Kasumi-1 (cell line): ENCODE data around the gene ATP8B1.
"Not testable (repeated sequence)": the region's sequence is repeated elsewhere in the genome, so short reads cannot be mapped to it uniquely, and the experiment has no call there.

Experiments
- DNase-seq, 2 experiments: peaks; one replicate each; lab custom pipeline; 2025; lab: John Stamatoyannopoulos, UW

ATP8B1 gene

DNA sequence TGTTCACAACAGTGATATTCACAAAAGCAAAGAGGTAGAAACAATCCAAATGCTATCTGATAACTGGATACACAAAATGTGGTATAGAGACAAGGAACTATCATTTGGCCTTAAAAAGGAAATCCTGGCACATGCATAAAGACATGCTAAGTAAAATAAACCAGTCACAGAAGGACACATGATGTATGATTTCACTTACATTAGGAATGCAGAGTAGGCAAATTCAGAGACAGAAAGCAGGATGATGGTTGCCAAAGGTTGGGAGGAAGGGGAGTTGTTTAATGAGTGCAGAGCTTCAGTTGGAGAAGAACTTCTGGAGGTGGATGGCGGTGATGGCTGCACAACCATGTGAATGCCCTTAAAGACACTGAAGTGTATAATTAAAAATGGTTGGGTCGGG, 38.1 kb downstream of the ATP8B1 start:
- DNase-seq = no peak

DNA sequence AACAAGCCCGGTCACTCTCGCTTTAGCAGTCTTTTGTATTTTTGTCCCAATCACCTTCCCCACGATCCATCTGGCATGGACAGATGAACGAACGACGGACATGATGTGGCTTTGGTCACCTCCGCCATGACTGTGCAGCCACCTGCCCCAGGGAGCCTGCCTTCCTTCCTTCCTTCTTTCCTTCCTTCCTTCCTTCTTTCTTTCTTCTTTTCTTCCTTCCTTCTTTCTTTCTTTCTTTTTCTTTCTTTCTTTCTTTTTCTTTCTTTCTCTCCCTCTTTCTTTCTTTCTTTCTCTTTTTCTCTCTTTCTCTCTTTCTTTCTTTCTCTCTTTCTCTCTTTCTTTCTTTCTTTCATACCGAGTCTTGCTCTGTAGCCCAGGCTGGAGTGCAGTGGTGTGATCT, 39.0 kb downstream of the ATP8B1 start:
- no peak for DNase-seq

DNA sequence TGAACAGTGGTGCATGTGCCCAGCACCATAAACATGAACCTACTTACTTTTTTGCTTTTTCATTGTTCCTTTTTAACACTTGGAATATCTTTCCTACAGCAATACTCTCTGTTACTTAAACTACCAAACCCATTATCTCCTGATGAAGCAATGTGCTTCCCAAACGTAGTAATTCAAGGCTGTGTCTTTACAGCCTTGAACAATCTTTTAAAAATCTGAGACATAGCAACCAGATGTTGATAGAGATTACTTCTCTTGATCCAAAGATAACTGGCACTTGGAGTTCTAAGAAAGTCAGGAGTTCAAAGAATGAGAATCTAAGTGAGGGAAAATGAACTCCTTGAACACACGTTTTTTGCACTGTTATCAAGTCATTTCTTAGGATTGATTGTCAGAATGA, 40.4 kb downstream of the ATP8B1 start:
- DNase-seq = no peak

DNA sequence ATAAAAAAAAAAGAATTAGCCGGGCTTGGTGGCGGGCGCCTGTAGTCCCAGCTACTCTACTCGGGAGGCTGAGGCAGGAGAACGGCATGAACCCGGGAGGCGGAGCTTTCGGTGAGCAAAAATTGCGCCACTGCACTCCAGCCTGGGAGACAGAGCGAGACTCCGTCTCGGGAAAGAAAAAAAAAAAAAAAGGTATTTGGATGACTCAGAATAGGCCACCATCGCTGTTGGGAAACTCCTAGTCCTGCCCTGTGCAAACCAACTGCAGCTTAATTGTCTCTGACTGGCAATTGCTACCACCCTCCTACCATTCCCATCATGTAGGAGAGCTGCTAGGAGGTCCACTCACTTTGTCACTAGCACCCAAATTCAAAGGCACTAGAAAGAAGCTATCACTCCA, 43.5 kb downstream of the ATP8B1 start:
- DNase-seq = no peak

DNA sequence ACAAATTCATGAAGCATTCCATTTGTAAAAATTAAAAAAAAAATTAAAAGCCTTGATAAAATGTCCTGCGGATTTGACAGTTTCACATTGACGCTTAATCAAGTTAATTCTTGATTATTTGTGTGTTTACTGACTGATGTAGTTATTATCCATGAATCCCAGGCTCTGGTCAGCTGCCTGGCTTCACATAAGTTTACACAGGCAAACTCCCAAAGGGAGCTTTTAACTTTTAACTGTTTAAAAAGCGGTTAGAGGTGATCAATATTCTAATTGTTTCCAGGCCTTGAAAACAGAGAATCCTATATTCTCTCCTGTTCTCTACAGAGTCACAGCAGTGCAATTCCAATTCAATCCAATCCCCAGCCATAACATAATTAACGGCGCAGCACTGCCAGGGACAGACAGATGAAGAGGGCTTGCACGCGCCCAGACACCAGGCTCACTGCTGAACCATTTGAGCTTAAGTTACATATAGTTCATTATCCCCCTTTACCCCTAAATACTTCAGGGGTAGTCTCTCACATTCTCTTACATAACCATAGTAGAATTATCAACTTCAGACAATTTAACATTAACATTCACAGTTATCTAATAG, 47.5 kb downstream of the ATP8B1 start:
- no peak for DNase-seq

DNA sequence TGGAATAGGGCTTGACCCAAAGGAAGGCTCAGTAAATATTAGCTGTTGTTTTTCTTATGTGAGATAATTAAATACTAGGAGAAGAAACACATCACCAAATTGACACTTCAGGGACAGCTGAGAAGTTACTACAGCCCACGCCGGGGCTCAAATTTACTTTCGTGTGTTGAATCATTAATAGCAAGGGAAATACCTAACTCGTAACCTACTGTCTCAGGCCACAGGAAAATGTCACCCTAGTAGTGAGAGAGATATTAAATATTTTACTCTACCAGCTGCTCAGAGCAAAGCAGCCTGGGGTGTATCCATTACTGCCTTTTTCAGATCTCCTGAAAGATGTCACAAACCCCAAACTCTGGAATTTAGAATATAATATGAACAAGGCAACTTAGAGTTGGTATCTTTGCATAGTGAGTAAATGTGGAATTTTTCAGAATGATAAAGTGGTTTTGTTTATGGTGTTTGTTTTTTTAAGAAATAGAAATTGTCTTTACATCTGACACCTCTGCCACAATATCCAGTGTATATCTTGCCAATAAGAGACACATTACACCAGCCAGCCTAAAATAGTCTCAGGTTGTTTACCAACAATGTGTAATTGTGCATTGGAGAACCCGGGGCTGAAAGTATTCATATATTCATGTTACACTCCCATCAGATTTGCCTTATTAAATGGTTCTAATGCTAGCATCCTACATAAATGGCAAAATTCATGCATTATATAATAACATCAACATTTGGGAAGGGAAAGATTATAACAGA, 48.4 kb downstream of the ATP8B1 start:
- DNase-seq = no peak

DNA sequence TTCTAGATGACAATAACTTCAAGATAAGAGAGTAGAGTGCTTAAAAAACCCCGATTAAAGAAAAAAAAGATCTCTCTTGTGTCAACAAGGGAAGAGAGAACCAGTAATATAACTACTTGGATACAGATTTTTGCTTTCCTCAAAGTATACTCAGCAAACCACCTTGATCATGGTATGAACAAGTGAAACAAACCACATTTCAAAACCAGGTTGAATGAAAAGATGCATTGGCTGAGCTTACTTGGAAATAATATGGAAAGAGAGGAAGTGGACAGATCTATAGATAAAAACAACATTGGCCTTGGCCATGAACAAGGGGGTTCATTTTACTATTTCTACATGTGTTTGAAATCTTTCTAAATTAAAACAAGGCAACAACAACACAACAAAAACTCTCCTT, 50.1 kb downstream of the ATP8B1 start:
- no peak for DNase-seq

DNA sequence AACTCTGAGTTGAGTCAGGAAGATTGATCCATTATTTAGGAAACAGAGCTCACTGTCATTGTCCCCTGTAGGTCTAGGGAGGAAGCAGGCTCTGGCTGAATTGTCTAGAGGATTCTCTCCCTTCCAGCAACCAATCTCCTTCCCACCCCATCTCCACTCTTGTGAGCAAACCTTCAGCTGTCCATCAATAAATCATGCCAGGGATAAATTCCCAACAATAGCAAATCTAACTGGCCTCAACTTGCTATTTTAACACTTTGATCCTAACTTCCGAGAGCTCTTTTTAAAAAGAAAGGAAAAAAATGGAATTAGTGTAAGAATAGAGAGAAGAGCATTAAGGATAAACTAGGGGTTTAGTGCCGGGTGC, 53.5 kb downstream of the ATP8B1 start:
- no peak for DNase-seq

DNA sequence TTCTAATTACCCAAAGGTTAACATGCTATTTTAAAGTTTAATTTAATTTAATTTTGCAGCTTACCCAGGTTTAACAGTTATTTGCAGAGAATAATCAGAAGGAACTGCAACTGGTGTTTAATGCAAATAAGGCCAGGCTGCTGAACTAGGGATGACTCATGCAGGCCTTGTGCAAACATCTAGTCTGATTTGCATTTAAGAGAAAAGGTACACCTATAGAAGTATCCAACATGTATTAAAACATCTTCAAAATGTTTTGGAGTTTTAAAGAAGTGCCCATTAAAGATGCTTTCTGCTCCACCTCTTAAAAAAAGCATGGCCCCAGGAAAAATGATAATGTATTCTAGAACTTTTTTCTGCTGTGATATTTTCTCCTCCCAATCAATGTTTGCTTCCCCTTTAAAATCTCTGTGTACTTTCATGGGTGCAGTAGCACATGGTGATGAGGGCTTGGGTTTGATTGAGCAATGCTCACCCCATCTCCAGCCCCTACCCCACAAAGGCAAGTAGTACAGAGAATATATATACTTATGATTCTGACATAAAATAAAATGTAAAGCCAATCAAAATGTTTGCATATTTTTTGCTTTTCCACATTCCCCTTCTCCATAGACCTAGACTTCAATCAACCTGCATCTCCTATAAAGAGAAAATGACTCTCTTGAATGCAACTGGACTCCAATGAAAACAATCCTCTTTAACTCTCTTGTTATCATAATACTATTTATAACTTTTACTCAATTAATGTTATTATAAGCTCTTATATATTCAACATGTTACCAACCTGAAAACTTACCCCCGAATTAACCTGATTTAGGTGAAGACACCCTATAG, 54.1 kb downstream of the ATP8B1 start:
- peak in 1 of 2 experiments; percentile 9 for DNase-seq

DNA sequence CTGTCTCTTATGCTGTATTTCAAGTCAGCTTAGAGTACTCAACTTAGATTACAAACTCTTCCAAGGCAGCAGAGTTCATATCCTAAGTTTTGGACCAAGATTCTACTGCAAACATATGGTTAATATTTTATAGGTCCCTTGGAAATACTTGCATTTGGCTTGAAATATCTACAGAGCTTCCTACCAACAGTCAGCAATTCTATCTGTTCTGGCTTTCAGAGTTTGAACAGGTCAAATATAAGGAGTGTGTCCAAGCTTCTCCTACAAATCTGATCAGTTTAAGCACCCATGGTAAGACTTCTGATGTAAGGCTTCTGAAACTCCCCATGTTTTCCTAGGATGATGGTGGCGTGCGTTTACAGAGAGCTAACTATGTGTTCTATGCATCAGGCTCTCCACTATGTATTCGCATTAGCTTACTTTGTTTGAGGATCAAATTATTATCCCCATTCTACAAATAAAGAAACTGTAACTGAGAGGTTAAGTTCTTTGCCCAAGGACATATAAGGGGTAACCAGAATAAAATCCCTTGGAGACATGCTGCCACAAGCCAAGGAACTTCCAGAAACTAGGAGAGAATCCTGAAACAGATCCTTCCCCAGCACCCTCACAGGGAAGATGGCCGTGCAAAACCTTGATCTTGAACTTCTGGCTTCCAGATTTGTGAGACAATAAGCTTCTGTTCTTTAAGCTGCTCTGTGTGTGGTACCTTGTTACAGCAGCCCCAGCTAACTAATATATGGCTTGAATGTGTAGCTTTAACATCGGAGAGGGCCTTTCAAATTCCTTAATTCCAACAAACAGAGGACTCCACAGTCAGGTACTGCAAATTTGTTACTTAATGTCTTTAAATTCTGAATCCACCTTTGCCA, 55.1 kb downstream of the ATP8B1 start:
- DNase-seq = no peak

DNA sequence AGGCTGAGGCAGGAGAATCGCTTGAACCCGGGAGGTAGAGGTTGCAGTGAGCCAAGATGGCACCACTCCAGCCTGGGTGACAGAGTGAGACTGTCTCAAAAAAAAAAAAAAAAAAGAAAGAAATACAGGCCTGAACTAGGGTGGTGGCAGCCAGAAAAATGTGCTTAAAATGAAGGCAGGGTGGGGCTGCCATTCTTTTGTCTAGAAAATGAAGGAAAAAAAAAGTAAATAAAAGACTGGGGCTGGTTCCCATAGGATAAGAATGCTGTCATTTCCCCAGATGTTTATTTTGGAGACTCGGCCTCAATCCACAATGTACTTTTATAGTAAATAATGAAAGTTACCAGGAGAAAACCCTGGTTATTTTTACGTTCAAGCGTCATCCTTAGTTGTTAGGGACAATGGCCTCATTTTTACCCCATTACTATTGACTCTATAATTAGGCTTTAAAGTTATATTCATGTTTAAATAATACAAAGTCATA, 58.9 kb downstream of the ATP8B1 start:
- no peak for DNase-seq

DNA sequence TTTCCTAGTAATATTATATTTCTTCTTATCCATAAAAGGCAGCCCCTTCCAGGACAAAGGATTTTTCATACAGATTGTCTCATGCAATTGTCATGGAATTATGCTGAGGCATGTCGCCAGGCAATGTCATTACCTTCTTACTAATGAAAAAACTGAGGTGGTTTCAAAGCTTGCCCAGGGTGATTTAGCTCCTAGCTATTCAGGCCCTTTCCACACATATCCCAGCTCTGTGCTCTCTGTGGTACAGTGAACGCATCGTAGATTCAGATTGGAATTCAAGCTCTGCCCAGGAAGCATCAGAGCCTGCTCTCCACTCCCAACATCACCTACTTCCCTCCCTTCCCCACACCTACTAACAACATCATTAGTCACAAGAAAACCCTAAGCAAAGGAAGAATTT, 60.1 kb downstream of the ATP8B1 start:
- DNase-seq = no peak

DNA sequence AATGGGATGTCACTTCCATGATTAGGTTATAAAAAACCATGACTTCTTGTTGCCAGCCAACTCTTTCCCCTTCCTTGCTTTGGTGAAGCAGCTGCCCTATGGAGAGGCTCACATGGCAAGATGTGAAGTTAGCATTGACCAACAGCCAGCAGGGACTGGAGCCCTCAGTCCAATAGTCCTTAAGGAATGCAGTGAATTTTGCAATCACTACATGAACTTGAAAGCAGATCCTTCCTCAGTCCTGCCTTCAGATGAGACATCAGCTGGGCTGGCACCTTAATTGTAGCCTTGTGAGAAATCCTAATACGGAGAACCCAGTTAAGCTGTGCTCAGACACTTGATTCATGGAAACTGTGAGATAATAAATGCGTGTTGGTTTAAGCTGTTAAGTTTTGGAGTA, 61.8 kb downstream of the ATP8B1 start:
- no peak for DNase-seq

DNA sequence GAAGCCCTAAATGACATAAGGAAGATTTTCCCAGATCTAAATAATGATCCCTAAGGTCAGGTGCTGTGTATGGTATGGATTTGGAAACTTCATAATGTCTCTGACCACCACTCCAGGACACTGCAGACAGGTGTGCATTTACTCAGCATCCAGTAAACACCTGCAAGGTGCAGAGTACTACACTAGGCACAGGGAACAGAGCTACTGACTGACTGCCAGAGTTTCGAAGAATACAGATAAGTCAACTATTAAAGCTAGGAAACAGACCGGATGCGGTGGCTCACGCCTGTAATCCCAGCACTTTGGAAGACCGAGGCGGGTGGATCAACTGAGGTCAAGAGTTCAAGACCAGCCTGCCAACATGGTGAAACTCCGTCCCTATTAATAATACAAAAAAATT, 65.0 kb downstream of the ATP8B1 start:
- DNase-seq = no peak

DNA sequence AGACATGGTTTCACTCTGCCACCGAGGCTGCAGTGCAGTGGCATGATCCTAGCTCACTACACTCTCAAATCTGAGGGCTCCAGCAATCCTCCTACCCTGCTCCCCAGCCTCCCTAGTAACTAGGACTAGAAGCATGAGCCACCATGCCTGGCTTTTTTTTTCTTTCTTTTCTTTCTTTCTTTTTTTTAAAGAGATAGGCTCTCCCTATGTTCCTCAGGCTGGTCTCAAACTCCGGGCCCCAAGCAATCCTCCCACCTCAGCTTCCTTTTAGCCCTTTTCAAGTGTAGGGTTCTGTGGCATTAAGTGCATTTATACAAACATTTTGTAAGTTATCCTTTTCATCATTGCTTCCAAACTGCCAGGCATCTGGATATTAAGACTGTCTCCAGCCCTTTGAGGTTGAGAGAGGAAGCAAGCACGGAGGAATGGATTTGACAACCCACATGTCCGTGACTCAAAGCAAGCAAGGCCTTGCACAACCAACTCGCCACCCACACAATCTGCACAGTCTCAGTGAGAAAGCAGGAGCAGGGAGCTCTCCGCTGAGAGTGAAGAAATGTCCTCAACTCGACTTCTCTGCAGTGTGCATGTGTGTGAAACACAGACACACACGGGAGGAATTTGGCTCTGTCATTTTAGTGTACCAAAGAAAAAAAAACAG, 65.6 kb downstream of the ATP8B1 start:
- peak; percentile 90 to 91 for DNase-seq

DNA sequence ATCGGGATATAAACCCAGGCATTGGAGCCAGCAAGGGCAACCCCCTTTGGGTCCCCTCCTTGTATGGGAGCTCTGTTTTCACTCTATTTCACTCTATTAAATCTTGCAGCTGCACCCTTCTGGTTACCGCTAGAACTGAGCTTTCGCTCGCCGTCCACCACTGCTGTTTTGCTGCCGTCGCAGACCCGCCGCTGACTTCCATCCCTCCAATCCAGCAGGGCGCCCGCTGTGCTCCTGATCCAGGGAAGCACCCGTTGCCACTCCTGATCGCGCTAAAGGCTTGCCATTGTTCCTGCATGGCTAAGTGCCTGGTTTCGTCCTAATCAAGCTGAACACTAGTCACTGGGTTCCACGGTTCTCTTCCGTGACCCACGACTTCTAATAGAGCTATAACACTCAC, 68.1 kb downstream of the ATP8B1 start:
- DNase-seq = not testable (repeated sequence)

DNA sequence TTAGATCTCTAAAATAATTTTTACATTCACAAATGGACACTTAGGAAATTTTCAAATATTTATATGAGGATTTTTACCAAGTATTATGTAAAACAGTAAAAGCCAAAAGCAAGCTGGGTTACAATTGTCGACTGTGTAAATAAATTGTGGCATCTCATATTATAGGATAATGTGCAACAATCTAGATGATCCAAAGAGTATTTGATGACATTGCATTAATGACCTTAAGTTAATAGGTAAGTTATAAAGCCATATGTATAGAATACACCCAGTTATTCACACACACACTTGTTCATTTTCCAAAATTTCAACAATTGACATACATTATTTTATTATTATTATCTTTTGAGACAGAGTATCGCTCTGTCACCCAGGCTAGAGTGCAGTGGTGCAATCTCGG, 69.3 kb downstream of the ATP8B1 start:
- DNase-seq = no peak

DNA sequence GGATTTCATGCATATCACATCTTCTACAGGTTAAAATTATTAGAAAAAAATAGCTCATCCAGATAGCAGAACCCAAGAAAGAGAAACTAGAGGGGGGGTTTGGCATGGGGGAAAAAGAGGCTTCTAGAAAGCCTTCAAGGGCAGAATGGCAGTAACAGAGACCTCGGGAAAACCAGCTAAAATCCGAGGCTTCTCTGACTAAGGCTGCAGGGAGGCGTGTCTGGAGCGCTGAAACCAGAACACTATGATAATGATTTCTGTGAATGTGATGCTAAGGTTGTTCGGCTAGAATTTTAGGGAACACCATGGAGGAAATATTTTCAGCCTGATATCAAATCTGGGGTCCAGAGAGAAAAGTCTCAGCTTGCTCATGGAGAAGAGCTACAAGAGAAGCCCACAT, 73.0 kb downstream of the ATP8B1 start:
- DNase-seq = no peak

DNA sequence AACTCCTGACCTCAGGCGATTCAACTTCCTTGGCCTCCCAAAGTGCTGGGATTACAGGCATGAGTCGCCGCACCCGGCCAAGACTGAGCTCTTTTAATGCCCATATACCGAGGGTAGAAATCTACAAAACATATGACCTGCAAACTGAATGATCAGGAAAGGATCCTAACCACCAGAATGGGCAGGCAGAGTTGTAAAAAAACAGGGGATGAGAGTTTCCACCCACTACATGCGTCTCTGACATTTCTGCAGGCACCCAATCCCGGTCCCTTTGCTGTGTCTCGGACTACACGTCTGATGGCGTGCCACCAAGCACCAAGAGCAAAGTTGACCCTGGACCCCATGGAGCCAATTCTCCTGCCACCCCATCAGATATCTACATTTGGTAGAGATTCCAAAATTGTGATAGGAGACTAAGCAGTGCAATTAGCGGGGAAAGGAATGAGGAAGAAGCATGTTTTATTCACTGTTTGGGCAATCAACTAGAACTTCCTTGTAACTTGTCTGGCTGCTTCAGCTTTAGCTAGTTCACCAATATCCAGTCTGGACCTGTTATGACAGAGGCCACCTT, 74.1 kb downstream of the ATP8B1 start:
- DNase-seq = peak; percentile 38 to 47

DNA sequence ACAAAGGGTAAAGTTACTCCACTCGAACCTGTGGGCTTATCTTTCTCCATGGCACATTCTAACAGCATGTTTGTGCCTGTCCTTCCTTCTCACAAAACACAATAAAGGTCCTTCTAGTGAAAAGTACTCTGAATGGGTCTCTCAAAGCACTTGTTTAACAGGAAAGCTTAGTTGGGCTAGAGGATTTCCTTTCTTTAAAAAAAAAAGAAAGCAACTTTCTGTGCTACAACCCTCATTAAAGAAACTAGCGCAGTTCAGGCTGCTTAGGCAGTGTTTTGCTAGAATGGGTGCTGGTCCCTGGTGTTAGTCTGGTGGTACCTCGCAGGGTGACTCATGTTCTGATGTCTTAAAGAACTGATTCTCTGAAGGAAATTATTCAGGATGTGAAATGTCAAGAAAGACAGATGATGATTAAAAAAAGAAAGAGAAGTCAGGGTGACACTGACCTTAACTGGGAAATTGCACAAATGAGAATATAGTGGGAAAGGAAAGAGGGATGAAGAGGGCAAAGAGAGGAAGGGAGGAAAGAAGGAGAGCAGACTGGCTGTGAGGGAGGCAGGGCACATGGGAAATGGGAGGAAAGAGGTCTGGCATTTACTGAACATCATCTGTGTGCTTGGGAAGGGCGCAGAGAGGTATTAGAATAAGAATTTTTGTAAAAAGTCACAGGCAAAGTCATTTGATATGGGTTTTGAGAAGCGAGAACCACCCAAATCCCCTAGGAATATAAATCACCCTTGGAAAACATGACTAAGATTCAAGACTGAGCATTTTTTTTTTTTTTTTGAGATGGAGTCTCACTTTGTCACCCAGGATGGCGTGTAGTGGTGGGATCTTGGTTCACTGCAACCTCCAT, 74.9 kb downstream of the ATP8B1 start:
- DNase-seq = peak in 1 of 2 experiments; percentile 10
